Stimulated activated naive CD4-positive, alpha-beta T cell (primary cell): ENCODE data around the gene EHF.
A peak's percentile ranks its signal among the peaks of the same experiment; 100 is the strongest.

Experiments
- DNase-seq, 6 experiments: peaks; one replicate each; lab custom pipeline; 2025; lab: John Stamatoyannopoulos, UW

Gene EHF

DNA sequence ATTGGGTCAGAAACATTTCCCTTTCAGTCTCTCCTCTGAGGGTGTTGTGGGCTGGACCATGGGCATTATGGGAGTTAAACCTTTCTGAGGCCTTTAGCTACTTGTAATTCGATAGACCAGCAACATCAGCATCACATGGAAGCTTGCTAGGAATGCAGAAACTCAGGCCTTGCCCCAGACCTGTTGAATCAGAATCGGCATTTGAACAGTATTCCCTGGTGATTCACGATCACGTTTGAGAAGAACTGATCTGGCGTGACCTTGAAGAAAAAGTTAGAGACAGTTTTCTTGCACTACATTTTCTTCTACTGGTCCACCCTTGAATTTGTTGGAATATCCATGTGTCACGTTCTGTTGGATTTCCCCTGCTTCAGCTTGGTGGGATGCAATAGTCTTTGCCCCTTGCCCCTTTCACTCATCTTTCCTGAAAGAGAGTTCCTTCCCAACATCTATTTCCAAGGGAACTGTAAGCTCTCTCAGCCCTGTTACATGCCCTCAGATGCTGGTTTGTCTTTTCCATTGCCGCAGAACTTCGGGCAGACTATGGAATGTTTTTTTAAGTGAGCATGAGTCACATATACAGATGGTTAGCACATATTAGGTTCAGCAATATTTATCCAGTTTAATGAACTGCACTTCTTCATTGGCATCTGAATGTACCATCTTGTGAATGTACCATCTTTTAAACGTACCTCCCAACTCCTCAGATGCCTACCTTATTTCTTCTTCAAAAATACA is 23.9 kb downstream of the EHF start:
- no peak for DNase-seq

DNA sequence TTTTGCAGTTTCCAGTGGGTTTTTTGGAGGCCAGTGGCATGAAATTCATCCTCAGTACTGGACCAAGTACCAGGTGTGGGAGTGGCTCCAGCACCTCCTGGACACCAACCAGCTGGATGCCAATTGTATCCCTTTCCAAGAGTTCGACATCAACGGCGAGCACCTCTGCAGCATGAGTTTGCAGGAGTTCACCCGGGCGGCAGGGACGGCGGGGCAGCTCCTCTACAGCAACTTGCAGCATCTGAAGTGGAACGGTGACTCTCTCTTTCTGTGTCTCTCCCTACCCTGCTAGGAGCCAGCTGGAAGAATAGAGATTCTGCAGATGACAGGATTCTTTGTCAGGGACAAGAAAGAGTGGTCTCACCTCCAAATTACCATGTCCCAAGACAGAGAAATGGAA is 25.5 kb downstream of the EHF start:
- DNase-seq, result no peak

DNA sequence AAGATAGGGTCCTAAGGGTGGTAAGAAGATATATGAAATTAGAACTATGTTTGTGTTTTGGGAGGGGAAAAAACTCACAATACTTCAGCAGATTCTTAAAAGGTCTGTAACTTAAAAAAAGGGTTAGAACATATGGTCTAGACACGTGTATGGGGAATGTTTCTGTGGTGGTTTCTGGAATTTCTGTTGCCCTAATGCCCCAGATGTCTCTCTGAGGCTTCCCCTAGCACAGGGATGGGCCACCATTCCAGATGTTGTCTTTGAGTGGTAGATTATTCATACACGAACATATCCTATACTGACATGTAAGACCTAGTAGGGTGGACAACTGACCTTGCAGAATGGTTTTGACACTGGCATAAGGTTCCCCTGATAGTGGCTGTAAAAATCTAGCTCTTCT is 26.2 kb downstream of the EHF start:
- DNase-seq, result no peak

DNA sequence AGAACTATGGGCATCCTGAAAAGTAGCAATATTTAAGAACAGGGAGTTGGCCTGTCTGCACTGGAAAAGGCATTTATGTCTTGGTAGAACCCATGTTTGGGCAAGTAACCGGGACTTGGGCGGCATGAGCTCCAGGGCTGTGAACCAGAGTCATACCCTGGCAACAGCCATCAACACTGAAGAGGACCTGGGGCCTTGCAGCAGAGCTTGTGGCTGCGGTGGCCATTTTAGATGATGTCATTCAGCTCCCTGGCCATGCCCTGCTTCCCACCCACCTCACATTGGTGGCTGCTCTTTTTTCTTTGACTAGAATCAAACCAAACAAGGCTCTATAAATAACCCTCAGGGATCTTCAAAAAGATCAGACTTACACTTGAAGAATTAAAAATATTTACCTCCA is 26.6 kb downstream of the EHF start:
- no peak for DNase-seq

DNA sequence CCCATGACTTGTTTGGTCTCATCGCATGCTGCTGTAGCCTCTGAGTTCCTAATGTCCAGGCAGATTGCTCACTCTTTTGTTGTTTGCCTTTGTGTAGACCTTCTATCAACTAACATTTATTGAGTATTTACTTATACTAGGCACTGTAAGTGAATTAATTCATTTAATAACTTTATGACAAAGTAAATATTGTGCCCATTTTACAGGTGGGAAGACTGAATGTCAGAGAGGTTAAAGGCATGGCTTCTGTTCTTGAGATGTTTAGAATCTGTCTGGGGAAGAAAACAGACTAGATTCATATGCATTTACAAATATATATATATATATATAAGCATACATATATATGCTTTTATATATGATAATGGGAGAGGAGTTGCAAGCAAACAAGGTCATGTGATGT is 27.1 kb downstream of the EHF start:
- no peak for DNase-seq

DNA sequence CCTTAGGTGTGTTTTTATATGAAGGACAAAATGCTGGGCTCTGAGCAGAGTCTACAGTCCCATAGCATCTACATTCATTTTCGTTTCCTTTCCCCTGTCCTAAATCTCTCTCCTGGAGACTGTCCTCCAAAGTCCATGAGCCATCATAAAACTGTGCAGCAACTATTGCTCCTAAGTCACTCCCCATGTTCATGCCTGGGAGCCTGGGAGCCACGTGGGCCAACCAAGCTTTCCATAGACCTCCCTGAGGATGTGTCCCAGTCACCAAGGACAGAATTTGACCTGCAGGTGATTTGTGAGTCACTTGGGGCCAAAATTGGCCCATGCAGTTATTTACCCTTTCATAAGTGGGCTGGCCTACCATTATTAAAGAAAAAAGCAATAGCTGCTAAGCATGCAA is 28.7 kb downstream of the EHF start:
- DNase-seq, result no peak

DNA sequence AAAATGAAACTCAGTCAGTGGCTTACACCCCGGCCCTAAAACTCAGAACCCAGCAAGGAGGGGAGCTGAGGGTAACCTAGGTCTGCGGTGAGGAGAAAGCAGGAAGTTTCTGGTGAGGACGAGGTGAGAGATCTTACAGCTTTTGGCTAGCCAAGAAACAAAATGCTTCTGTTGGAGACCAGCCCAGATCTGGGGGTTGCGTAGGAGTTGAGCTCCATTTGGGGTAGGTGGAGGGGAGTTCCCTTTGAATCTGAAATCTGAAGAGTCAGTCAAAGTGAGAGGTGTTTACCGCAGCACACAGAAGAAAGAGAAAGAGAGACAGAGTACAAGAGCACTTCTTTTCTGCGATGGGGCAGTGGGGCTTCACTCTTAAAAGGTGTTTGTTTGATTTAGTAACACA is 29.6 kb downstream of the EHF start:
- peak; percentile 19 to 88 (median 71) for DNase-seq

DNA sequence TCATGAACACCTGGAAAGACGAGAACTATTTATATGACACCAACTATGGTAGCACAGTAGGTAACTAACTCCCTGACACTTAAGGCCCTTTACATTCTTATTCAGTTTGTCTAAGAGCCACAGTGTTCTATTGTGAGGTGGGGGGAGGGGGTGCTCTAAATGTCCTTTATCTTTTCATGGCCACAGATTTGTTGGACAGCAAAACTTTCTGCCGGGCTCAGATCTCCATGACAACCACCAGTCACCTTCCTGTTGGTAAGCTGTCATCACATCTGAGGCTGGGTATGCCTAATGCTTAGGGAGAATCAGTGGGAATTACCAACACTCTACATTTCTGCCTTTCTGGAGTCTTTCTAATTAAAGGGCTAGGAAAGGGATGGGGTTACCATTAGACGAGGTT is 30.7 kb downstream of the EHF start:
- DNase-seq, result no peak

DNA sequence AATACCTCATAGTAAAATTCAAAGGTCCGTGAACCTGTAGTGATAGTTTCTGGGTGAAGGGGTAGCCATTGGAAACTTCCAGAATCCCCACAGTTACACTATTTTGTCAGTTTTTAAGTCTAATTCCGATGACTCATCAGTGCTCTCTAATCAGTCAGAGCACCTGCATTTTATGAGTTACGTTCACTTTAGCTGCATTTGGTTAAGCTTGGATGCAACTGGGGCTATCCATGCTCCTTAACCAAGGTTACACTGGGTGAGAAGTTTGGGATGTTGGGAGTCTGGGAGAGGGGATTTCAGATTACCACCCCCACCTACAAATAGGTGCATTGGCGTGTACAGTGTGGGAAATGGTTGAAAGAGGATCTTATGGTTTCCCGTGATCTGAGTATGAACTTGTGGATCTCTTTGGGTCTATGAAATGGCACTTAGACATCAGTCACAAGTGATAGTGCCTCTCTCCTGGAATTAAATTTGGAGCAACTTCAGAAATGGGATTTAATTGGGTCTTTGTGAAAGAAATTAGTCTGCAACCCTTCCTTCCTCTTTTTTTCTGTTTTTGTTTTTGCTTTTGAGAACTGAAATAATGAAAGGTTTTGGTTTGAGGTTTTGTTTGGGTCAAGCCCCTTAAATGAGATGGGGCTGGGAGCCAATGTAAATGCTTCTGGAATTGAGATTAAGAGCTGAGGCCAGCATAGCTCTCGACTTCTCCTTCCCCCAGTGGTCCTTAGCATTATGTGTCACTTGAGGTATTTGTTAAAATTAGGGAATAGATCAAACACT is 31.5 kb downstream of the EHF start:
- no peak for DNase-seq

DNA sequence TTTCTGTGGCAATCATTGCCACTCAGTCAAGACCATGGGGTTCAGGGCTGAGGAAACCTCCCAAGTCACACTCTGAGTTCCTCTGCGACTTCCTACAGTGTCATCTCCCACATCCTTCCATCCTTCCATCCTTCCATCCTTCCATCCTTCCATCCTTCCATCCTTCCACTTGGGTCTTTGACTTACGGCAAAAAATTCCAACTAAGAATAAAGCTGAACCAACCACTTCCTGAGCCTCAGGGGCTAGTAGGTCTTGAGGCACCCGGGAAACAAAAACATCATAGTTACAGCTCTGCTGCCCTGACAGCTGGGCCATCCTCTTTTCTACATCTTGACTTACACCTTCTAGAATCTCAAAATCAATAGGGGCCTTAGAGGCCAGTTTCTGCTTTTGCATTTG is 32.1 kb downstream of the EHF start:
- no peak for DNase-seq

DNA sequence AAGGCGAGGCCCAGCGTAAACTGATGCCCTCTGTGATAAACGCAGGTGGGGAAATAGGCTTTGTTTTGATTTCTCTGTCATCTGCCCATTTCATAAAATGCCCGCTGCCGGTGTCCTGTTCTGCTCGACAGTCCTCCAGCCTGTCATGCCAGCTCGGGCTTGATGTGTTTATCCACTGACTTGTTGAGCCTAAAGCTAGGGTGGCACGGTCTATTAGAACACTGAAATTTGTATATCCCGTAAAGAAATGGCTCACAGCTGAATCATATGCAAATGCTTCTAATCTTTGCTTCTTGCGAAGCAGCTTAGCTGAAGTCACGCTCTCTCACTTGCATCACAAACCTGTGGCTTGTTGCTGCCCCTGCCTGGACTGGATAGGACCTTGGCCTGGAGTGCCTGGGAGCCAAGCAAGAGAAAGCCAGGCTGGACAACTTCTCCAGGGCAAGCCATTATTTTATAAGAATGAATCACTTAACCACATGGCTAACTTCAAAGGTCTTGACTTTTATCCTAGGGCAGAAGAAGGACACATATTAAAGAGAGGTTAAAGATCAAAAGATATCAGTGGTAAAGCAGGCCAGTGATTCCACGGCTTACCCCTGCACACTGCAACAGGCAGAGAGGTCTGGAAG is 33.1 kb downstream of the EHF start:
- no peak for DNase-seq

DNA sequence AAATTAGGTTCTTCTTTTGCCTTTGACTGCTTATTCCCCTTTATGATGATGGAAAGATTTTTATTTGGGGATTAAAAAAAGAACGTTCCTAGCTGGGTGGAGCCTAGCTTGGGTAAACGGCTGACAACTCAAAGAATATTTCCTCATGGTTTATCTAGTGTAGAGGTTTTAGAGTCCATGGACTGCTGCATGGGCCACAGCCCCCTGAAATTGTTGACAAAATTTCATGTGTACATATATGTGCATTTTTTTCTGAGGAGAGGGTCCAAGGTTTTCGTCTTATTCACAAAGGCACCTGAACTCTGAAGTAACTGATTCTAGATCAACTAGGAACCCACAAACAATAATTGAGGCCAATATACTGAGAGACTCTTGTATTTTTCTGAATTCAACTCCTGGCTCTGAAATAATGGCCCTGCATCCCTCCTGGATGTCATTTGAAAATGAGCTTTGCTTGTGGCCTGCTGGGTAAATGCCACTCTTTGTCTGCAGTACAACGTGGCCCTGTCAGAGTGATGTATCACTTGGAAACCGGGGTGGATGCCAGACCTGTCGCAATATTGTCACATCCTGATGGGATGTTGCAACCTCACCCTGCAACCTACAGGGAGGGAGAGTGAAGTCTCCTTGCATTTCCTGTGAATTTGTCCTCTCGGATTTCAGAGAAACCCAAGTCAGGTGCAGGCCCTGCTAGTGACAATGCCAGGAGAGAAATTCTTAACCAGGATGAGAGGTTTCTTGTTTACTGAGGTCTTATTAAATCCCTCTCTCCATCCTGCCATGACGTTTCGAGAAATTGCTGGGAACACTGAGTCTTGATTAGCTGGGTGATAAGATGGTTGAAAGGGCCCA is 33.8 kb downstream of the EHF start:
- DNase-seq, result no peak

DNA sequence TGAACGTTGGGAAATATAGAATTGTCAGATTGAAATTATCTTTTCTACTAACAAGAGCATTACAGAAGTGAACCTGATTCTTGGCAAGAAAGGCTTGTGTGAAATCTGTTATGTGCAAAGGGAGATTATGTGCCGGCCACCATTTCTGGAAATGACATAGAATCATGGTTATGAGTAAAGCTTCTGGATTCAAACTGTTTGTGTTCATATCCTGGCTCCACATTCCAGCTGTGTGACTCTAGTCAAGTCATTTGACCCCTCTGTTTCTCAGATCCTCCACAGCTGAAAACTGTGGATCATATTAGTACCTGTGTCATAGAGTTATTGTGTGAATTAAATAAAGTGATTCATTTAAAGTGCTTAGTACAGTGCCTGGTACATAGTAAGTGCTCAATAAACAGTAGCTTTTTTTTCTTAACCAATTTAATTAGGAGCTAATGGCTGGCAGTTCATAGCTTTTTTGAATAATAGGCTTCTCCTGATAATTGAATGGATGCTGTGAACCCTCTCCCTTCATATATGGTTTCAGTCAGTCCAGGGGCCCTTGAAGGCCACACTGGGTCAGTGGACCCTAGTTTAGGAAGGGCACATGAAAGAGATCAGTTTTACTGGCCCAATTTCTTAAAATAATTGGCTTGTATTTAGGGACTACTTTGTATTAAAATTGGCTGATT is 34.6 kb downstream of the EHF start:
- DNase-seq, result no peak

DNA sequence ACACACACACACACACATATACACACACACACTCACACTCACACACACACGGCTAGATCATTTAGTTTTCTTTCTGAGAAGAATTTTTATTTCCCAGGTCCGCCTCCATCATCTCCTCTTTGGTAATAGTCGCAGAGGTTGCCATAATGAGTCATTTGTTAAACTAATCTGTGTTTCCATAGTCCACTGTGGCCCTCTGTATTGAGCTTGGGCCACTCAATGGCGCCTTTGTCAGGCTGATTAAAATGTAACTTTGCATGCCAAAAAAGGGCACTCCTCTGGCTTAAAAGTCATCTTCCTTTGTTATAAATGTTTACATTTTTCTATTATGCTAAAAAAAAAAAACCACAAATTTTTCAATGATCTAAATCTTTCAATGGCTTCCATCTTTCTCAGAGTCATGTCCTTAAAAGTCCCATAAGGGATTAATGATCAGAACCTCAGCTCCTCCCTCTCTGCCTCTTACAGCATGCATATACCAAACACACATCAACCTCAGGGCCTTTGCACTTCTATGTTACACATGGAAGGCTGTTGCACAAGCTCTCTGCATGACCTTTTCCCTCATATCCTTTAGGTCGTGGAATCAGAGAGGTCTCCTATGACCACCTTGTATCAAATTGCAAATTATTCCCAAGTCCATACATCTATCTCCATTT is 35.3 kb downstream of the EHF start:
- DNase-seq, result no peak

DNA sequence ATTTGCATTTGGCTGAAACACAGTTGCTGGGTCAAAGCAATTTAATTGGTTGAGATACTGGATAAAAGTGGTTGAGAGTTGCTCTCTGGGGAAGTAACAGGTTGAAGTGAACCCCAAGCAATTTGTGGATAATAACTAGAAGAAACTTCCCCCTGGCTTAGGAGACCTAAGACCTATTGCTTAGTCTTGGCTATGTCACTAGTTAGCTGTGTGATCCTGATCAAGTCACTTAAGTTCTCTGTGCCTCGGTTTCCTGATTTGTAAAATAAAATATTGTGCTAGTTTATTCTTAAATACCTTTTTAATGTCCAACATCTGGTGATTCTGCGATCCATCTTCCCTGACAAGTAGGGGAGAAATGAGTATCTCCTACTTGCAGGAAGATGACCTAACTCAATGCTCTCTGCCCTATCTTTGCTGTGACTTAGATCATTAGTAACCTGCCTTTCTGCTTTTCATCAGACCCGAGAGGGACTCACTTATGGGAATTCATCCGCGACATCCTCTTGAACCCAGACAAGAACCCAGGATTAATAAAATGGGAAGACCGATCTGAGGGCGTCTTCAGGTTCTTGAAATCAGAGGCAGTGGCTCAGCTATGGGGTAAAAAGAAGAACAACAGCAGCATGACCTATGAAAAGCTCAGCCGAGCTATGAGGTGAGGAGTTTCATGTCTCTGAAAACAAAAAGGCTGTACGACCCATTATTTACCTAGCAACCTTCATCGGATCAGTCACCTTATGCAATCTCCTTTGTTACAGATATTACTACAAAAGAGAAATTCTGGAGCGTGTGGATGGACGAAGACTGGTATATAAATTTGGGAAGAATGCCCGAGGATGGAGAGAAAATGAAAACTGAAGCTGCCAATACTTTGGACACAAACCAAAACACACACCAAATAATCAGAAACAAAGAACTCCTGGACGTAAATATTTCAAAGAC is 37.5 kb downstream of the EHF start:
- DNase-seq, result no peak

DNA sequence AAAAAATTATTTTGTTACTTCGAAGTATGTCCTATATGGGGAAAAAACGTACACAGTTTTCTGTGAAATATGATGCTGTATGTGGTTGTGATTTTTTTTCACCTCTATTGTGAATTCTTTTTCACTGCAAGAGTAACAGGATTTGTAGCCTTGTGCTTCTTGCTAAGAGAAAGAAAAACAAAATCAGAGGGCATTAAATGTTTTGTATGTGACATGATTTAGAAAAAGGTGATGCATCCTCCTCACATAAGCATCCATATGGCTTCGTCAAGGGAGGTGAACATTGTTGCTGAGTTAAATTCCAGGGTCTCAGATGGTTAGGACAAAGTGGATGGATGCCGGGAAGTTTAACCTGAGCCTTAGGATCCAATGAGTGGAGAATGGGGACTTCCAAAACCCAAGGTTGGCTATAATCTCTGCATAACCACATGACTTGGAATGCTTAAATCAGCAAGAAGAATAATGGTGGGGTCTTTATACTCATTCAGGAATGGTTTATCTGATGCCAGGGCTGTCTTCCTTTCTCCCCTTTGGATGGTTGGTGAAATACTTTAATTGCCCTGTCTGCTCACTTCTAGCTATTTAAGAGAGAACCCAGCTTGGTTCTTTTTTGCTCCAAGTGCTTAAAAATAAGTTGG is 38.3 kb downstream of the EHF start:
- no peak for DNase-seq

DNA sequence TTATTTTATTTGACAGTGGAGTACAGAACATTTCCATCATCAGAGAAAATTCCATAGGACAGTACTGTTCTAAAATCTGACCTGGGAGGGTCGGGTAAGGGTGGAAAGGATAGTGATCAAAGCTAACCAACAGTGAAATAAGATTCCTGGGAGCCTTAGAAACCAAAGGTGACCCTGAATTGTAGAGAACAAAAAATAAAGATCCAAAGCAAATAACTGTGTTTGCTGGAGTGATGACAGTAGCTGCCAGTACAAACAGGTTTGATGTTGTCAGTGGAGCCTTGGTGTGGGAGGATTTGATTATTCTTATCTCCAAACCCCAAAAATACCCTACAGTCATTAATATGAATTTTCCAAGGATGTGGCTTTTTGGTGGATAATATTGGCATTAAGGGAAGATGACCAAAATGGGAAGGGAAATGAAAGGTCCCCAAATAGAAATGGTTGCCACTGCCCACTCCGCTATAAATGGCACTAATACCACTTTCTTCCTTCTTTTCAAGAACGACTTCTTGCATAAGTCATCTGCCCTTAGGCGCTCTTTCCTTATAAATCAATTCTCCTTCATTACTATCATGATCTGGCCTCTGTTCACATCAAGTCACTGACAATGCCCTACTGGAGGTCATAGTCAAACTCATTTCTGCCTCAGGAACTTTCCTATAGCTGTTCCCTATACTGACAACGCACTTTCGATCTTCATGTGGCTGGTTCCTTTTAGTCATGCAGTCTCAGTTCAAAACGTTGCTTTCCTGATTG is 44.4 kb downstream of the EHF start:
- DNase-seq, result no peak

DNA sequence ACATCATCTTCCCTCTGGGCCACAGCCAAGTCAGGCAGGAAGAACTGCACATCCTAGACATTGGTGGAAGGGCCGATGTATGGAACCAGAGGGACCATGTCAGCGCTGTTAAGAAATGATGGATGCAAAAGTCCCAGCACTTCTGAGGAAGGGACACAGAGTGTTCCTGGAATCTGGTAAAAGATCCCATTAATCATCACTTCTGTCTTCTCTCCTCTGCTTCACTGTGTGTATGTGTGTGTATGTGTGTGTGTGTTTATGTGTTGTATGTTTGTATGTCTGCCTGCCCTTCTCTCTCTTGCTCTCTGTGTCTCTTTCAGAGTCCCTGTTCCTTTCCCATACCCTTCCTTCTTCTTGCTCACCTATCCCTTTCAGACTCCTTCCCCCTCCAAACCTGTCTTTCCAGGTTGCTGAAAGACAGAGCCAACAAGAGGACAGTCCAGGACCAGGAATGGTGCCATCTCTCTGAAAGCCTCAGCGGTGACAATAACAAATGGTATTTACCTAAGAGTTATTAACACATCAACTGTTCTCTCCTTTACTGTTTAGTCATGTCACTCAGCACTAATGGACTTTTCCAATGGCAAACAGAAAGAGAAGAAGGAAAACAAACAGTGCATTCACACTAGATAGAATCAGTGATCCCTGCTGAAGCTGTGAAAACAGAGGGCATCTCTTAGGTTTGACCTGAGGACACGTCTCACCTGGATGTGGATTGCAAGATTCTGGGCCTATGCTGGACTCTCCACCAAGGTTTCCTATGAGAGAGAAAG is 47.1 kb downstream of the EHF start:
- no peak for DNase-seq
